Stimulated activated CD4-positive, alpha-beta T cell treated with anti-CD3 and anti-CD28 coated beads, Interleukin-1b, Interleukin-23, amount 100 ng/mL, for 1 hour (primary cell): Measurements from ENCODE around the gene WDR72.
"Not testable (repeated sequence)": the region's sequence is repeated elsewhere in the genome, so short reads cannot be mapped to it uniquely, and the experiment has no call there.

Source experiments
- DNase-seq, 2 donors: peaks; one replicate each; pipeline ENCODE4 v3.0.0-alpha.2; 2020; ENCODE audit warnings: low read depth in 2 of 2

WDR72 gene

GRCh38 chr15:53709821-53710220, 49.6 kb downstream of the WDR72 start:
- no peak for DNase-seq

DNA sequence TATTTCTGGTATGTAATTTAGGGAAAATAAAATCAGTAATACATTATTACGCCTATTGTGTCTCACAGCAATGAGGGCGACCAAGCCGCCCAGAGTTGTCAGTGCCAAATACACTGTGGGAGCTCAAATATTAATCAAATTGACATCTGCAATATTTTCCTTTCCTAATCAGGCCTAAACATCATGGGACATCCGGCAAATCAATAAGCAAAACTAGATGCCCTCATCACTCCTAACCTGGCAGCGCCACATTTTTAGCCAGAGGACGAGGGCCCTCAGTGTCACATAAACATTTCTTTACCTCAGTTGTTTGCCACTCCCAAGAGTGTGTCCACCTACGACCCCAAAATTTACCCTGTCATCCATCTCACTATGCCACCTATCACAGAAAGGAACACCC, 64.1 kb downstream of the WDR72 start:
- no peak for DNase-seq

DNA sequence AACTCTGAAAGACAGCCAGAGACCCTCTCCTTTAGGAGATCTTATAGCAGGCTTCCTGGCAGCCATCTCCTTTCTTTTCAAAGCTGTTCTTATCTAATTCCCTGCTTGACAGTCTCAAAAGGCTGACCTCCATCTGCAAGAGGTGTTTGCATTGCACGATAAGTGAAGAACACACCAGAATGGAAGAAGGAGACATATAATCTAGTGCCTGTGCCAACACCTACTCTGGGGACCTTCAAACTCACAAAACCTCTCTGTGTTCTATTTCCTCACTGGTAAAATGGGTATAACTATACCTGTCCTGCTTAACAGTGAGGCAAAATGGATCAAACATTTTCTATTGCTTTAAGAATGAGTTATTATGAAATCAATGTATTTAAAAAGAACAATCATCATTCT, 65.0 kb downstream of the WDR72 start:
- no peak for DNase-seq

- no peak for DNase-seq
These were observed 65.6 kb downstream of the WDR72 start for GRCh38 chr15:53693729-53694475.

GRCh38 chr15:53684162-53684561, 75.3 kb downstream of the WDR72 start:
- not testable (repeated sequence) for DNase-seq

GRCh38 chr15:53681056-53681455, 78.4 kb downstream of the WDR72 start:
- no peak for DNase-seq

GRCh38 chr15:53675832-53676231, 83.6 kb downstream of the WDR72 start:
- DNase-seq, result no peak

GRCh38 chr15:53671545-53671944, 87.9 kb downstream of the WDR72 start:
- DNase-seq, result no peak

DNA sequence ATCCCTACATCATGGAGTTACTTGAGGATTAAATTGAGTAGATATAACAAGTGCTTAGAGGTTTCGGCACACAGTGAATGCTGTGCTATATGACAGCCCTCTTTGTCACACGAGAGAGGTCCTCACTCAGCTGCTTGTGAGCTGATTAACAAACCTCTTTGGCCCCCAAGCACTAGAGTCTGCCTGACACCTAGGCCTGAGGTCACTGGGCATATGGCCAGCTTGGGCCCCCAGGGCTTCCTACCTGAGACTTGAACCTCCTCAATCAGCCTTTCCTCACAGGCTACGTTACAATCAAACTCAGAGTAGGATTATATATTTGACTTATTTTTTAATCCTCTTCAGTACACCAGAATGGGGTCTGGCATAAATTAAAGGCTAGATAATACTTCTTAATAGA, 88.8 kb downstream of the WDR72 start:
- DNase-seq, result no peak

DNA sequence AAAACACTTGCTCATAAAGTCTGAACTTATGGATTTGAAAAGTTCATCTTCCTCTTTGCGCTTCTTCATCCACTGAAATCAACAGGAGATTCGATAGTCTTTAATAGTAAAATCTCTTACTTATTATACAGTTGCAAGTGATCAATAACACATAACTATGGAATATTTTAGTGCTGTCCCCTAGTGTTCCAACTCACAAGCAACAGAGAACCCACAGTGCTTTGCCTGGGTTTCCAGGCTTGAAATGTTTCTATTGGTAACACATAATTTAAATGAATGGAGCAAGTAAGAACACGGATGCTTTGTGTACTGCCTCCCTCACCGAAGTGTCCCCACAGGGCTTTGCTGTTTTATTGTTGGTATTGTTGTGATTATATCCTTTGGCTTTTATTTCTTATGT, 93.5 kb downstream of the WDR72 start:
- no peak for DNase-seq

- DNase-seq, result no peak
These were observed 100.5 kb downstream of the WDR72 start for GRCh38 chr15:53658827-53659555.

DNA sequence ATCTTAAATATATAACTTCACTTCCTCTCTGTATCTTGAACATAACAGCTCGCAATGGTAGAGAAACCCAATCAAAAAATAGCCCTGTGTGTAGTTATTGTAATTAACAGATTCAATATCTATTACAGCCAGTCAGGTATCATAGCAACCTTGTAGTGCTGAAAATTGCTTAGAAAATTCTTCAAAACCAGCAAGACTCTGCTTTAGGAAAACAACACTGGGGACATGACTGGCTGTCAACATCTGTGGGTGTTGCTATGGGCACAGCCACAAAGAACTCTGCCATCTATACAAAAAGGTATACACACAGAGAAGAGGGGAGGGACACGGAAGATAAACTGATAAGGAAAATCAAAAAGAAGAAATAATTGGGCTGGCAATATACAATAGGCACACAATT, 101.2 kb downstream of the WDR72 start:
- DNase-seq, result no peak

DNA sequence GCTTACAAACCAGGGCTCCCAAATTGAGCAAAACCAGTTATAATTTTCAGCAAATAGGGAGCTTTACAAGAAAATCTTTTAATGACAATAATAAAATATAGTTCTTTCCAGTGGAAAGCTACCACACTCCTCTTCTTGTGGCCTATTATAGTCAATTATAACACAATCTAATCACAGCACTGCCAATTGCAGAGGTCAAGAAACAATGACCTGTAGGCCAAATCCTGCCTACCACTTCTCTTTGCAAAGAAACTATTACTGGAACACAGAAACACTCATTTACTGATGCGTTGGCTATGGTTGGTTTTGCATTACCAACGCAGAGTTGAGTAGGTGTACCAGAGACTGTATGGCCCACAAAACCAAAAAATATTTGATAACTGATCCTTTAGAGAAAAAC, 110.5 kb downstream of the WDR72 start:
- DNase-seq, result no peak

DNA sequence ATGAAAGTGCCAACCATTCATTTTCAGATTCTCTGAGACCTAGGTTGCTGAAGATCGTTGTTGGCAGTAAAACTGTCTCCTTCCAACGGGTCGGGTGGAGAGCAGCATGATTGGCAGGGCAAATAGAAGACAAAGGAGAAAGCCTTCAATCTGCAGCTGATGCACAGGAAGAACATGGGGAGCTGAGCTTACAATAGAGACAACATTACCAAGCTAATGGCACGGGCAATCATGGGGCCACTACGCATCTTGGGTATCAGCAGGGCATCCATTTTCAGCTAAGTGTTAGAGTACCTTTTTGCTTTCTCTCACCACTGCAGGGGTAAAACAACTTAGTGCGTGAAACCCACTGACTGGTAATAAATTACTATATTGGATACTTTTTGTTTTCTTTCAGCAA, 114.8 kb downstream of the WDR72 start:
- DNase-seq, result no peak

DNA sequence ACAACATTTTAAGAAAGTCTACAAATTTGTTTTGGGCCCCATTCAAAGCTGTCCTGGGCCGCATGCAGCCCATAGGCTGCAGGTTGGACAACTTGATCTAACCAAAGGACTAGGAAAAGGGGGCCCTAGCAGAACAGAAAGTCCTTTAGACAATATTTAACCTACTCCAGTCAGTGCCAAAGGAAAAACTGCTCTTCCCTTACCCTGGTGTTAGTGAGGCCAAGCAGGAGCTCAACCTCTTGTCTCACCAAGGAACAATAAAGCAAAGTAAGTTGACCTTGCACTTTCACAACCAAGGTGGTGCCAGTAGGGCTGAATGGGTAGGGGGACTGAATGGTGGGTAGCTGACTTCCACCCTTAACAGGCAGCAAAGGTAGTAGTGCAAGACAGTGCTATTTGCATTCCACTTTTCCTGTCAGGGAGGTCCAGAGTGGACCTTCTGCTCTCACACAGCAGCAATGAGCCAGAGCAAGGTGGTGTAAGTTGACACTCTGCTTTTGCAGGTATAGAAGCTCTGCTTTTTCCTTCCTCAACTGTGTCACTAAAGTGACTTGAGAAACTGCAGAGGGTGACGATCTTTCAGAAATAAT, 124.9 kb downstream of the WDR72 start:
- DNase-seq, result no peak

DNA sequence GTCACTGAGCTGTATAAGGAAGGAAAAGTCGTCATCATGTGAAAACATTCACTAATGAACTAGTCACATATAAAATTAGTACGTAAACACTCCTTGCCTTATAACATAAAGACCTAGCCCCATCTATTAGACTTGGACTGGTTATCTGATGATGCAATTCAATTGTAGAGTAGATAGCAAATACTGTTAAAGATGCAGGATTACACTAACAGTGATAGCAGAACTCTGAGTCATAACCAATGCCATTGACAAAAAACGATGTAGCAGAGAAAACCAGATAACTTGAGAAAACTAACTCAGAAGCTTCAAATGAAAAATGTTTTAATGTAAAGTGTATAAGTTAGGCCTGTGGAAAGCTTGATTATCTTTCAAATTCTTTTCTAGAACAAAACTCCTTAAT, 132.2 kb downstream of the WDR72 start:
- DNase-seq, result no peak

DNA sequence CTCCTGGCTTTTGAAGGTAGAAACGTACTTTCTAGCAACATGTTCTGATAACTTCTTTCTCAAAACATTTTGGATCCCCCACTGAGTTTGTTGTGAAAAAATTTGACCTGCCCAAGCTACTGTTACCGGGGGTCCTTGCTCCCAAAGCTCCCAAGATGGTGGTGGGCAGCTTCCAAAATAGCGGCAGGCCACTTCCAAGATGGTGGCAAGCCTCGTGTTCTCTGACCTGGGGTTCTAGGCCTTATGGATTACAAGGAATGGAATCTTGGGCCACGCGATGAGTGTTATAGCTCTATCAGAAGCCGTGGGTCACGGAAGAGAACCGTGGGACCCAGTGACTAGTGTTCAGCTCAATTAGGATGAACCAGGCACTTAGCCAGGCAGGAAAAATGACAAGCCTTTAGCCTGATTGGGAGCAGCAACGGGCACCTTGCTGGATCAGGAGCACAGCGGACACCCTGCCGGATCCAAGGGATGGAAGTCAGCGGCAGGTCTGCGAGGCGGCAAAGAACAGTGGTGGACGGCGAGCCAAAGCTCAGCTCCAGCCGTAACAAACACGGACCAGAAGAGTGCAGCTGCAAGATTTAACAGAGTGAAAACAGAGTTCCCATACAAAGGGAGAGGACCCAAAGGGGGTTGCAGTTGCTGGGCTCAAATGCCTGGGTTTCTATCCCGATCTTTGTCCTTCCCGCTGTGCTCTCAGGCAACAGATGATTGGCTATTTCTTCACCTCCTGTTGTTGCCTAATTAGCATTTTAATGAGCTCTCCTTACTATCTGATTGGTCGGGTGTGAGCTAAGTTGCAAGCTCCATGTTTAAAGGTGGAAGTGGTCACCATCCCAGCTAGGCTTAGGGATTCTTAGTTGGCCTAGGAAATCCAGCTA, 133.3 kb downstream of the WDR72 start:
- DNase-seq, result no peak

- DNase-seq, result no peak
These were observed 134.2 kb downstream of the WDR72 start for GRCh38 chr15:53625260-53625659.

- DNase-seq, result no peak
These were observed 141.0 kb downstream of the WDR72 start for GRCh38 chr15:53618461-53618860.

GRCh38 chr15:53611145-53611920, 148.1 kb downstream of the WDR72 start:
- DNase-seq, result no peak

- no peak for DNase-seq
These were observed 168.4 kb downstream of the WDR72 start for GRCh38 chr15:53591041-53591440.
